ENCODE results near the gene LASP1.

DNA sequence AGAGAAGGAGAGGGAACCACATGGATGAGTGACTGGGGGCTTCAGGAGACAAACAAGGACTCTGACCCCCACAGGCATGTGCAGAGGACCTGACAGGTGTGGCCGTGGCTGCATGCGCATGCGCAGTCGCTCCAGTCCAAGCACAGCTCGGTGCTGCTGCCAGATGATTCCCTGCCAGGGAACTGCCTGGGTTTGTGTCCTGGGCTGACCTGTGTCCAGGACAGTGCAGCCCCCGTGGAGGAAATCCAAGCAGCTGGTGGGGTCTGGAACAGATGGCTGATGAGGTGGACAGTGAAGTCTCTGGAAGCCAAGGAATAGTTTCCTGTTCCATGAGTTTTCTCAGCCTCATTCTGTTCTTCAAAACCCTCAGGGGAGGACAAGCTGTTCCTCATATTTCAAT, 27.3 kb downstream of the LASP1 start:
- TF ChIP-seq, protein P1, sequence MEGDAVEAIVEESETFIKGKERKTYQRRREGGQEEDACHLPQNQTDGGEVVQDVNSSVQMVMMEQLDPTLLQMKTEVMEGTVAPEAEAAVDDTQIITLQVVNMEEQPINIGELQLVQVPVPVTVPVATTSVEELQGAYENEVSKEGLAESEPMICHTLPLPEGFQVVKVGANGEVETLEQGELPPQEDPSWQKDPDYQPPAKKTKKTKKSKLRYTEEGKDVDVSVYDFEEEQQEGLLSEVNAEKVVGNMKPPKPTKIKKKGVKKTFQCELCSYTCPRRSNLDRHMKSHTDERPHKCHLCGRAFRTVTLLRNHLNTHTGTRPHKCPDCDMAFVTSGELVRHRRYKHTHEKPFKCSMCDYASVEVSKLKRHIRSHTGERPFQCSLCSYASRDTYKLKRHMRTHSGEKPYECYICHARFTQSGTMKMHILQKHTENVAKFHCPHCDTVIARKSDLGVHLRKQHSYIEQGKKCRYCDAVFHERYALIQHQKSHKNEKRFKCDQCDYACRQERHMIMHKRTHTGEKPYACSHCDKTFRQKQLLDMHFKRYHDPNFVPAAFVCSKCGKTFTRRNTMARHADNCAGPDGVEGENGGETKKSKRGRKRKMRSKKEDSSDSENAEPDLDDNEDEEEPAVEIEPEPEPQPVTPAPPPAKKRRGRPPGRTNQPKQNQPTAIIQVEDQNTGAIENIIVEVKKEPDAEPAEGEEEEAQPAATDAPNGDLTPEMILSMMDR (IDR thresholded peaks at IDR 0.05; ENCODE audit: extremely low read depth in 1 of 2, insufficient read depth in 1 of 2, low read depth in 1 of 2, low read length in 2 of 2): no peak
- no peak for TF ChIP-seq POLR2A (IDR thresholded peaks at IDR 0.05; ENCODE audit: low read depth, low read length)
